IPS-18c (cell line): Measurements from ENCODE around the gene SLC22A12.
"Not testable (repeated sequence)": the region's sequence is repeated elsewhere in the genome, so short reads cannot be mapped to it uniquely, and the experiment has no call there.

Experiments used
- H3K4me3 ChIP-seq: 2 replicates; pipeline ENCODE4 v1.7.0; 2013; ENCODE audit warnings: low read depth, mild to moderate bottlenecking, low read length, moderate library complexity; ENCODE audit not compliant: insufficient read depth
- H3K9me3 ChIP-seq: one replicate; pipeline ENCODE4 v1.6.1; 2013; ENCODE audit warnings: mild to moderate bottlenecking, low read length, moderate library complexity; ENCODE audit not compliant: control insufficient read depth, insufficient read depth

SLC22A12 gene

GRCh38 chr11:64560941-64561340 lies 30.1 kb upstream of the SLC22A12 start:
- no peak overlapping the region for H3K4me3 ChIP-seq
- H3K9me3 ChIP-seq, result no peaks in the 10 kb centered on the region

DNA sequence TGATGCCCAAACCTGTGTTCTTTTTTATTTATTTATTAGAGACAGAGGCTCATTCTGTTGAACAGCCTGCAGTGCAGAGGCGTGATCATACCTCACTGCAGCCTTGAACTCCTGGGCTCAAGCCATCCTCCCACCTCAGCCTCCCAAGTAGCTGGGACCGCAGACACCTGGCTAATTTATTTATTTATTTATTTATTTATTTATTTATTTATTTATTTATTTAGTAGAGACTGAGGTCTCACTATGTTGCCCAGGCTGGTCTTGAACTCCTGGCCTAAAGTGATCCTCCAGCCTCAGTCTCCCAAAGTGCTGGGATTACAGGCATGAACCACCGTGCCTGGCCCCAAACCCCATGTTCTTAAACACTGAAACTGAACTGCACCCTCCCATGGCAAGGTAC lies 29.6 kb upstream of the SLC22A12 start:
- not testable (repeated sequence) for H3K4me3 ChIP-seq, H3K9me3 ChIP-seq

- H3K9me3 ChIP-seq, result no peaks in the 10 kb centered on the region
- H3K4me3 ChIP-seq, result no peak overlapping the region
These were observed 28.9 kb upstream of the SLC22A12 start for GRCh38 chr11:64561984-64562722.

DNA sequence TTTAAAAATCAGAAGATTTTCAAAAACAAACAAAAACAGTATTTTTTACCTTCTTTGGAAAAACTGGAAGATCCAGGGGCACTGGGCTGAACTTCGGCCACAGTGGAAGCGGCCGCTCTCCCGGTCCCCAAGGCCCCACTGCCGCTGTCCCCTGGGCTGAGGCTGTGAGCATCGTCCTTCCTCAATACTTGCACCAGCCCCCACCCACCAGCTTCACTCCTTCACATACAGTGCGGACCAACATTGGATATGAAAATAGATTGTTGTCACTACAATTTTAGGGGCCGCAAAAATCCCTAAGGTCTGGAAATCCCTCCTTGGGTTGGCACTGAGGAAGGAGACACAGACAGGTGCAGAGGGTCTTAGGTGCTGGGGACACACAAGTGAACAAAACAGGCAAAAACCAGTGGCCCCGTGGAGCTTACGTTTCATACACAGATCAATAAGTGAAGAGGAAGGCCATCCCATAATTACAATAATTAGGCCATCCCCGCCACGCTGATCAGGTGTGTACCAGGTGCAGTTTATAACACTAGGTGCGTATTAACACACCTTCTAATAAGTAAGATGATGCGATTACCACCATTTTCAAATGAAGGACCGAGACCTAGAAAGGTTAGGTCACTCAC lies 28.2 kb upstream of the SLC22A12 start:
- H3K9me3 ChIP-seq, result no peaks in the 10 kb centered on the region
- no peak overlapping the region for H3K4me3 ChIP-seq

- no peak overlapping the region for H3K4me3 ChIP-seq
- no peaks in the 10 kb centered on the region for H3K9me3 ChIP-seq
These were observed 27.1 kb upstream of the SLC22A12 start for GRCh38 chr11:64563966-64564365.

DNA sequence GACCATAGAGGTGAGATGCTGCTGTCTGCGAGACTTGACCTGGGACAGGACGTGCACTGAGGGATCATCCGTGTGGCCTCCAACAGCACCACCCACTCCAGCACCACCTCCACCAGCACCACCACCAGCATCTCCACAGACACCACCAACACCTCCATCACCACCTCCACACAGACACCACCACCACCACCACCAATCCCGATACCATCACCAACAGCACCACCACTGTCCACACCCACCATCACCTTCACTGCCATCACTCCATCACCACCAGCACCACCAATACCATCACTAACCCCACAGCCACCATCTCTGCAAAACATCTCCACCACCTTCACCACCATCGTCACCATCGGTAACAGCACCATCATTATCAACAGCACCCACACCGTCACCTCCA lies 26.6 kb upstream of the SLC22A12 start:
- H3K9me3 ChIP-seq, result no peaks in the 10 kb centered on the region
- H3K4me3 ChIP-seq, result no peak overlapping the region

DNA sequence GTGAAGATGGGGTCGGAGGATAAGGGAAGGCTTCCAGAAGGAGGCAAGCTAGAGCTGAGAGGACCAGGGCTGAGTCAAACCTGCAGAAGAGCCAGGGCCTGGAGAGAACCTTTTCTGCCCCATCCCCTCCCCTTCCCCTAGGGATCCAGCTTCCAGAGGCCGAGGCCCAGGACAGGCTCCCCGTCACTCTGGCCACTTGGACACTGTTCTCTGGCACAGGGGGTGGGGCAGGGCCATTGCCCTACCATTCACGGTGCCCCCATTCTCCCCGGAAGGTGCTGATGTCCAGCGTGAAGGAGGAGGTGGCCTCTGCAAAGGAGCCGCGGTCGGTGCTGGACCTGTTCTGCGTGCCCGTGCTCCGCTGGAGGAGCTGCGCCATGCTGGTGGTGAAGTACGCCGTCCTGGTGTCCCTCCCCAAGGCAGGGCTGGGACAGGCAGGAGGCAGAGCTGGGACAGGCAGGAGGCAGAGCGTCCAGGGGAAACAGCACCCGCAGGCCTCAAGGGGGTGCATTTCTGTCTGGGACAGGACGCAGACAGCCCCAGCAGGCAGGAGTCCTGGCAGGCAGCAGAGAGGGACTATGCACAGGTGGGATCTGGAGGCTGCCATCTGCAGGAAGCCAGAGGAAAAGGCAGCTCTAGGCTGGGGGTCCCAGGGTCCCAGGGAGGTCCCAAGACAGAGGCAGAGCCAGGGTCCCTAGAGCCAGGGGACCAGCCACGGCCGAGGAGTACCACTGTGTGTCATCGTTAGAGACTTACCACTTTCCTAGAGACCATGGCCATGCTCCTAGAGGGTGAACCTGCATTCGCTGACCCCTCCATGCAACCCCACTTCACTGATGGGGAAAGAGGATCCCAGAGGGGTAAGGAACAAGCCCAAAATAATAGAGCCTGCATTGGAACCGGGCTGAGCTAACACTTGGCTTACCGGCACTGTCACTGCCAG lies 25.8 kb upstream of the SLC22A12 start:
- Histone ChIP-seq H3K4me3 (no peak overlapping the region; the same call in 1 of the 2 replicates), H3K9me3 (no peaks in the 10 kb centered on the region)

DNA sequence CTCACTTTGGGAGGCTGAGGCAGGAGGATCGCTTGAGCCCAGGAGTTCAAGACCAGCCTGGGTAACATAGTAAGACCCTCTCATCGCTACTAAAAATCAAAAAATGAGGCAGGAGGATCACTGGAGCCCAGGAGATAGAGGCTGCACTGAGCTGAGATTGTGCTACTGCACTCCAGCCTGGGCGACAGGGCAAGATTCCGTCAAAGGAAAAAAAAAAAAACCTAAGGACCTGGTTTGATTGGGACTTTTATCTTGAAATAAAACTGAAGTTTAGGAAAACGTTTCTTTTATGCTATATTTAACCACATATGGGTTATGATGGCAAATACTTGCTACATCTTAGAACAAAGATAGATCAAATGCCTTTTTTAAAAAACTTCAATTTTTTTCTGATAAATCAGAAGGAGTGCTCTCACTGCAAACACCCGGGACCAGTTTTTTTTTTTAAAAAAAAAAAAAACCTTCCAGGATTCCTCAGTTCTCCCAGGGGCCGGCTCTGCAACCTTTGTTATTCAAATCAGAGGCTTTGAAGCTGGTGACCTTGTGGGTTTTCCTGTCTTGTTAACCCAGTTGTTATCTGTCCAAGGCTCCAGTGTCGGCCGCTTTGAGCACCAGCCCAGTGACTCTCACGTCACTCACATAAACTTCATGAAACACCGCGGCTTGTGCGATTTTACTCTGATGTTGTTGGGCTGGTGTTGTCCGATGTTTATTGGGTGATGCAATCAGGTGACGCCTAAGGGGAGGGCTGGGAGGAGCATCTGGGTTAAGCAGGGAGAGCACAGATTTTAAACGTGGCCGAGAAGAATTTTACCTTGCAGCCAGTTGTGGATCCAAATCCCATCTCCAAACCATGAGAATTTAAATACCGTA lies 24.7 kb upstream of the SLC22A12 start:
- Histone ChIP-seq H3K9me3 (no peaks in the 10 kb centered on the region), H3K4me3 (peak overlapping the region; percentile 17)

- Histone ChIP-seq H3K9me3 (no peaks in the 10 kb centered on the region), H3K4me3 (peak overlapping the region; percentile 17)
These were observed 23.8 kb upstream of the SLC22A12 start for GRCh38 chr11:64566915-64567891.

DNA sequence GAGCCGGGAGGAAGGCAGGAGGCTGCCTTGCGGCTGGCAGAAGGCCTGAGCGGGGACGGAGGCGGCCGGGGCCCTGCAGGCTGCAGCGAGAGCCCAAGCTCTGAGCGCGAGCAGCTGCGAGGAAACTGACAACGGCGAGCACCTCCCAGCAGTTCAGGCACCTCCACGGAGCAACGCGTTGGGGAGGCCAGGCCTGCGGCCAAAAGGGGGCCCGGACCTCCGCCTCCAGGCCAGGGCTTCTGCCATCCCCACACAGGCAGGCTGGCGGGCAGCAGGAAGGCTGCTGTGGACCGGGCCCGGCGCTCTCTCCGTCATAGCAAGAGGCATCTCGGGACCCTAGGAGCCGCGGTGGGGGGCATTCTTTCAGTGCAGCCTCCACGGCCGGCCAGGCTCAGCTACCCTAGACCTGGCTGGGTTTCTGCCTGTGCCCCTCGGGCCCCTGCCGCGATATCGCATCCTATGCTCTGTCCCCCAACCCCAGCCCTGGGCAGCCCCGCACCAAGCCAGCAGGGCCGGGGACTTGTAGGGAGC lies 22.9 kb upstream of the SLC22A12 start:
- Histone ChIP-seq H3K4me3 (no peak overlapping the region), H3K9me3 (no peaks in the 10 kb centered on the region)

- H3K4me3 ChIP-seq, result no peak overlapping the region
- no peaks in the 10 kb centered on the region for H3K9me3 ChIP-seq
These were observed 22.4 kb upstream of the SLC22A12 start for GRCh38 chr11:64568584-64569140.

- no peak overlapping the region for H3K4me3 ChIP-seq
- no peaks in the 10 kb centered on the region for H3K9me3 ChIP-seq
These were observed 21.6 kb upstream of the SLC22A12 start for GRCh38 chr11:64569300-64569970.

GRCh38 chr11:64570341-64570740 lies 20.7 kb upstream of the SLC22A12 start:
- H3K4me3 ChIP-seq, result no peak overlapping the region
- H3K9me3 ChIP-seq, result no peaks in the 10 kb centered on the region

GRCh38 chr11:64571050-64571409 lies 20.0 kb upstream of the SLC22A12 start:
- Histone ChIP-seq H3K9me3 (no peaks in the 10 kb centered on the region), H3K4me3 (no peak overlapping the region)

DNA sequence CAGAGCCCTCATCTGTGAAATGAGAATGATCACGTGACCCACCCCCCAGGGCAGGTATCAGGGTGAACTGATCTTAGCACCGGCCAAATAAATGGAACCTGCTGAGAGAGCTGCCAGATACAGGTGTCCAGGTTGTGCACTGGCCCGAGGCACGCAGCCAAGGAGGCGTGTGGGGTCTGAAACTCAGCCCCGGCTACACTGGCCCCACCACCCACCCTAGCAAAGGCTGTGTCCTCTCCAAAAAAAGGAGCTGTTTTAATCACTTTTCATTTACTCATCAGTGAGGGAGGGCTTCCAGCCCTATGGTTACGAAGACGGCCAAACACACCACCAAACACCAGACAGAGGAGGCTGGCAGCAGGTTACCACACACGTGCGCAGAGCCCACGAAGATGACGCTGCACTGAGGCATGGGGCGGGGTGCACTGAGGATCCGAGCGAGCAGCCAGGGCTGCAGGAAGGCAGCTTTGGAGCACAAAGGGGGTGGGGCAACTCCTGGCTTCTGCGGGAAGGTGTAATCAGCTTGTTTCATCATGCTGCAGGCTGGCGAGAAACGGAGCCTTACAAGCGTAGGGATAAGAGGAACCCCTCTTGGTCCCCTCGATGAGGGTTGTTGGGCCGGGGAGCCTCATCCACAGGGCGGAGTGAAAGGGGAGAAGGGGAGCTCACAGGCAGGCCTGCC lies 19.5 kb upstream of the SLC22A12 start:
- no peak overlapping the region for H3K4me3 ChIP-seq
- H3K9me3 ChIP-seq, result no peaks in the 10 kb centered on the region
